OCI-LY1 (cell line): ENCODE data around the gene PCDHB7.
"Not testable (repeated sequence)": the region's sequence is repeated elsewhere in the genome, so short reads cannot be mapped to it uniquely, and the experiment has no call there.

Experiments used
- CTCF ChIP-seq: fragments of 200-600 bp; sonication (generic), shearing (Covaris generic); IDR thresholded peaks from 2 replicates; pipeline ENCODE4 v1.5.1; 2017; ENCODE audit warnings: mild to moderate bottlenecking, antibody characterized with exemption, low read length, moderate library complexity, mixed read lengths
- EZH2 ChIP-seq: fragments of 200-600 bp; sonication (generic), shearing (Covaris generic); IDR thresholded peaks from 2 replicates; pipeline ENCODE4 v1.8.0; 2017; ENCODE audit warnings: borderline replicate concordance, mixed run types, mild to moderate bottlenecking, antibody characterized with exemption, low read length, moderate library complexity, mixed read lengths

GRCh38 chr5:141177577-141178191 is 5.2 kb downstream of the PCDHB7 start, which contains the start of gene PCDHB8:
- not testable (repeated sequence) for TF ChIP-seq CTCF, EZH2
